T-helper 2 cell treated with Interferon-gamma antibody and Interleukin-4, amounts not matched to agents 5 μg/mL and 100 μg/mL, for 36 hours (primary cell): ENCODE results near the gene SERPINB12.

Experiments used
- DNase-seq: peaks from one replicate; pipeline ENCODE4 v3.0.0; 2021; ENCODE audit warnings: low spot score
- H3K27ac Mint-ChIP-seq: one replicate; pipeline ENCODE4 v1.8.0; 2021; ENCODE audit warnings: mild to moderate bottlenecking, mixed read lengths
- H3K27me3 Mint-ChIP-seq: one replicate; pipeline ENCODE4 v1.8.0; 2021; ENCODE audit warnings: low read depth, mixed read lengths
- H3K36me3 Mint-ChIP-seq: one replicate; pipeline ENCODE4 v1.8.0; 2021; ENCODE audit warnings: low read depth, mixed read lengths
- H3K4me1 Mint-ChIP-seq: one replicate; pipeline ENCODE4 v1.8.0; 2021; ENCODE audit warnings: low read depth, mixed read lengths
- H3K4me3 Mint-ChIP-seq: one replicate; pipeline ENCODE4 v1.8.0; 2022; ENCODE audit warnings: mild to moderate bottlenecking, moderate library complexity, mixed read lengths
- H3K9me3 Mint-ChIP-seq: one replicate; pipeline ENCODE4 v1.8.0; 2021; ENCODE audit warnings: mixed read lengths

Gene SERPINB12

GRCh38 chr18:63542069-63542468, at the start of gene SERPINB12:
Gene SERPINB12, plus strand, starts transcription at chr18:63542369. Its CDS starts 13,791 bp downstream, at chr18:63556160.
- Mint-ChIP-seq H3K4me1 (no peaks in the 10 kb centered on the region), H3K9me3 (no peaks in the 10 kb centered on the region), H3K27me3 (peaks cover 25% of the 10 kb centered on the region), H3K36me3 (no peaks in the 10 kb centered on the region), H3K4me3 (no peak within 1 kb of the TSS), H3K27ac (no peak within 1 kb of the TSS)
- DNase-seq: no peak

GRCh38 chr18:63492851-63493250, 49.3 kb upstream of the SERPINB12 start:
- Mint-ChIP-seq H3K9me3 (no peaks in the 10 kb centered on the region), H3K27ac (no peak overlapping the region), H3K4me1 (no peaks in the 10 kb centered on the region), H3K4me3 (no peak overlapping the region), H3K36me3 (no peaks in the 10 kb centered on the region), H3K27me3 (peaks cover 18% of the 10 kb centered on the region)
- DNase-seq: no peak

GRCh38 chr18:63495675-63496074, 46.5 kb upstream of the SERPINB12 start:
- no peak overlapping the region for H3K4me3 Mint-ChIP-seq
- no peak overlapping the region for H3K27ac Mint-ChIP-seq
- H3K27me3 Mint-ChIP-seq: peaks cover 10% of the 10 kb centered on the region
- no peaks in the 10 kb centered on the region for H3K36me3 Mint-ChIP-seq
- DNase-seq: no peak
- H3K9me3 Mint-ChIP-seq: no peaks in the 10 kb centered on the region
- H3K4me1 Mint-ChIP-seq: no peaks in the 10 kb centered on the region

- DNase-seq: no peak
- Mint-ChIP-seq H3K27me3 (peaks cover 19% of the 10 kb centered on the region), H3K36me3 (no peaks in the 10 kb centered on the region), H3K9me3 (no peaks in the 10 kb centered on the region), H3K27ac (no peak overlapping the region), H3K4me3 (no peak overlapping the region), H3K4me1 (peaks cover 3% of the 10 kb centered on the region)
These were observed 36.4 kb upstream of the SERPINB12 start for GRCh38 chr18:63505566-63506335.

GRCh38 chr18:63506336-63506646, 35.9 kb upstream of the SERPINB12 start:
- H3K9me3 Mint-ChIP-seq: no peaks in the 10 kb centered on the region
- DNase-seq: no peak
- H3K27me3 Mint-ChIP-seq: peaks cover 19% of the 10 kb centered on the region
- no peaks in the 10 kb centered on the region for H3K36me3 Mint-ChIP-seq
- H3K4me3 Mint-ChIP-seq: no peak overlapping the region
- H3K4me1 Mint-ChIP-seq: peaks cover 3% of the 10 kb centered on the region
- no peak overlapping the region for H3K27ac Mint-ChIP-seq

GRCh38 chr18:63508596-63508995, 33.6 kb upstream of the SERPINB12 start:
- Mint-ChIP-seq H3K4me3 (no peak overlapping the region), H3K27ac (no peak overlapping the region), H3K27me3 (peaks cover 21% of the 10 kb centered on the region), H3K4me1 (peaks cover 3% of the 10 kb centered on the region), H3K36me3 (no peaks in the 10 kb centered on the region), H3K9me3 (no peaks in the 10 kb centered on the region)
- DNase-seq: no peak

- H3K4me3 Mint-ChIP-seq: no peak overlapping the region
- no peaks in the 10 kb centered on the region for H3K9me3 Mint-ChIP-seq
- H3K27me3 Mint-ChIP-seq: peaks cover 21% of the 10 kb centered on the region
- H3K27ac Mint-ChIP-seq: no peak overlapping the region
- DNase-seq: no peak
- no peaks in the 10 kb centered on the region for H3K36me3 Mint-ChIP-seq
- H3K4me1 Mint-ChIP-seq: peaks cover 3% of the 10 kb centered on the region
These were observed 30.9 kb upstream of the SERPINB12 start for GRCh38 chr18:63511285-63511684.

- H3K4me3 Mint-ChIP-seq: no peak overlapping the region
- H3K36me3 Mint-ChIP-seq: no peaks in the 10 kb centered on the region
- peaks cover 2% of the 10 kb centered on the region for H3K4me1 Mint-ChIP-seq
- H3K27me3 Mint-ChIP-seq: peaks cover 12% of the 10 kb centered on the region
- DNase-seq: no peak
- no peaks in the 10 kb centered on the region for H3K9me3 Mint-ChIP-seq
- H3K27ac Mint-ChIP-seq: no peak overlapping the region
These were observed 27.8 kb upstream of the SERPINB12 start for GRCh38 chr18:63514326-63514725.

- no peak overlapping the region for H3K27ac Mint-ChIP-seq
- H3K9me3 Mint-ChIP-seq: no peaks in the 10 kb centered on the region
- H3K4me1 Mint-ChIP-seq: peaks cover 2% of the 10 kb centered on the region
- DNase-seq: no peak
- no peak overlapping the region for H3K4me3 Mint-ChIP-seq
- no peaks in the 10 kb centered on the region for H3K36me3 Mint-ChIP-seq
- H3K27me3 Mint-ChIP-seq: peaks cover 12% of the 10 kb centered on the region
These were observed 27.1 kb upstream of the SERPINB12 start for GRCh38 chr18:63514888-63515678.

- H3K9me3 Mint-ChIP-seq: no peaks in the 10 kb centered on the region
- no peak overlapping the region for H3K27ac Mint-ChIP-seq
- DNase-seq: no peak
- H3K36me3 Mint-ChIP-seq: no peaks in the 10 kb centered on the region
- H3K4me3 Mint-ChIP-seq: no peak overlapping the region
- H3K27me3 Mint-ChIP-seq: peaks cover 17% of the 10 kb centered on the region
- H3K4me1 Mint-ChIP-seq: peaks cover 2% of the 10 kb centered on the region
These were observed 26.4 kb upstream of the SERPINB12 start for GRCh38 chr18:63515801-63516200.

GRCh38 chr18:63518178-63519012, 23.8 kb upstream of the SERPINB12 start:
- H3K9me3 Mint-ChIP-seq: no peaks in the 10 kb centered on the region
- no peak overlapping the region for H3K27ac Mint-ChIP-seq
- H3K4me1 Mint-ChIP-seq: peaks cover 2% of the 10 kb centered on the region
- peak; percentile 42 for DNase-seq
- no peak overlapping the region for H3K4me3 Mint-ChIP-seq
- no peaks in the 10 kb centered on the region for H3K36me3 Mint-ChIP-seq
- peaks cover 22% of the 10 kb centered on the region for H3K27me3 Mint-ChIP-seq

- H3K4me1 Mint-ChIP-seq: peaks cover 2% of the 10 kb centered on the region
- H3K9me3 Mint-ChIP-seq: no peaks in the 10 kb centered on the region
- H3K27me3 Mint-ChIP-seq: peaks cover 19% of the 10 kb centered on the region
These were observed 22.0 kb upstream of the SERPINB12 start for GRCh38 chr18:63520053-63520685.

GRCh38 chr18:63523660-63524059, 18.5 kb upstream of the SERPINB12 start:
- no peaks in the 10 kb centered on the region for H3K4me1 Mint-ChIP-seq
- H3K36me3 Mint-ChIP-seq: no peaks in the 10 kb centered on the region
- no peak for DNase-seq
- peaks cover 18% of the 10 kb centered on the region for H3K27me3 Mint-ChIP-seq
- no peak overlapping the region for H3K27ac Mint-ChIP-seq
- no peaks in the 10 kb centered on the region for H3K9me3 Mint-ChIP-seq
- no peak overlapping the region for H3K4me3 Mint-ChIP-seq

More at GRCh38 chr18:63520053-63520685, 22.0 kb upstream of the SERPINB12 start:
- no peak overlapping the region for H3K4me3 Mint-ChIP-seq
- no peak overlapping the region for H3K27ac Mint-ChIP-seq
- H3K36me3 Mint-ChIP-seq: no peaks in the 10 kb centered on the region
- no peak for DNase-seq
